PC-3 (cell line): Measurements from ENCODE around the gene ZNF333.

Experiments
- CTCF ChIP-seq: fragments of 300-600 bp; sonication (generic); conservative IDR thresholded peaks from 2 replicates; pipeline ENCODE4 v1.5.1; 2017; ENCODE audit warnings: antibody characterized with exemption, low read depth, mild to moderate bottlenecking, low read length
- EZH2 ChIP-seq: fragments of 300-600 bp; sonication (generic); IDR thresholded peaks from one replicate; pipeline ENCODE4 v1.6.1; 2017; ENCODE audit warnings: antibody characterized with exemption, mild to moderate bottlenecking, low read length; ENCODE audit not compliant: unreplicated experiment

GRCh38 chr19:14672188-14672872 is 17.5 kb upstream of the ZNF333 start:
- TF ChIP-seq CTCF: no peak
- no peak for TF ChIP-seq EZH2
